ENCODE data around the gene PGF. TPM values are rescaled to one million over a fixed set of nuclear protein-coding genes. Genes with fewer than 3 reads are reported as not detected.
"Not testable (repeated sequence)": the region's sequence is repeated elsewhere in the genome, so short reads cannot be mapped to it uniquely, and the experiment has no call there.

PGF gene
- 126 and 252 TPM in 2 replicates for total RNA-seq

GRCh38 chr14:74955229-74956026, at the start of gene PGF:
TSS of gene PGF (minus strand) at chr14:74955597. CDS start at chr14:74955242, 355 bp downstream.
- DNase-seq = peak; percentile 84

GRCh38 chr14:75003250-75004027, 48.0 kb upstream of the PGF start:
- peak; percentile 46 for DNase-seq

GRCh38 chr14:75002392-75003249, 47.2 kb upstream of the PGF start, which contains the start of gene EIF2B2:
TSS of gene EIF2B2 (plus strand) at chr14:75002921. CDS start at chr14:75002991, 70 bp downstream.
- peak; percentile 97 for DNase-seq

- DNase-seq = no peak
These were observed 46.5 kb upstream of the PGF start for GRCh38 chr14:75001899-75002298.

- DNase-seq = no peak
These were observed 45.9 kb upstream of the PGF start for GRCh38 chr14:75001261-75001660.

GRCh38 chr14:74995781-74996180, 40.4 kb upstream of the PGF start:
- not testable (repeated sequence) for DNase-seq

GRCh38 chr14:74994182-74994581, 38.8 kb upstream of the PGF start:
- DNase-seq = not testable (repeated sequence)

- no peak for DNase-seq
These were observed 33.6 kb upstream of the PGF start for GRCh38 chr14:74988993-74989392.

GRCh38 chr14:74988131-74988530, 32.7 kb upstream of the PGF start:
- DNase-seq = peak; percentile 99

- DNase-seq = no peak
These were observed 30.4 kb upstream of the PGF start for GRCh38 chr14:74985806-74986205.

- DNase-seq = no peak
These were observed 29.6 kb upstream of the PGF start for GRCh38 chr14:74985028-74985310.

- no peak for DNase-seq
These were observed 29.0 kb upstream of the PGF start for GRCh38 chr14:74984236-74985027.

GRCh38 chr14:74983343-74983742, 27.9 kb upstream of the PGF start:
- DNase-seq = peak; percentile 86

GRCh38 chr14:74982661-74983060, 27.3 kb upstream of the PGF start:
- no peak for DNase-seq

GRCh38 chr14:74981833-74982232, 26.4 kb upstream of the PGF start:
- DNase-seq = no peak

GRCh38 chr14:74981462-74981782, 26.0 kb upstream of the PGF start:
- DNase-seq = no peak

- peak; percentile 69 for DNase-seq
These were observed 25.5 kb upstream of the PGF start for GRCh38 chr14:74980731-74981461.

GRCh38 chr14:74980398-74980730, 25.0 kb upstream of the PGF start:
- peak; percentile 36 for DNase-seq

GRCh38 chr14:74979442-74980397, 24.3 kb upstream of the PGF start:
- peak; percentile 63 for DNase-seq

- DNase-seq = no peak
These were observed 23.6 kb upstream of the PGF start for GRCh38 chr14:74979029-74979428.
